ENCODE data around the gene ARHGEF1.

DNA sequence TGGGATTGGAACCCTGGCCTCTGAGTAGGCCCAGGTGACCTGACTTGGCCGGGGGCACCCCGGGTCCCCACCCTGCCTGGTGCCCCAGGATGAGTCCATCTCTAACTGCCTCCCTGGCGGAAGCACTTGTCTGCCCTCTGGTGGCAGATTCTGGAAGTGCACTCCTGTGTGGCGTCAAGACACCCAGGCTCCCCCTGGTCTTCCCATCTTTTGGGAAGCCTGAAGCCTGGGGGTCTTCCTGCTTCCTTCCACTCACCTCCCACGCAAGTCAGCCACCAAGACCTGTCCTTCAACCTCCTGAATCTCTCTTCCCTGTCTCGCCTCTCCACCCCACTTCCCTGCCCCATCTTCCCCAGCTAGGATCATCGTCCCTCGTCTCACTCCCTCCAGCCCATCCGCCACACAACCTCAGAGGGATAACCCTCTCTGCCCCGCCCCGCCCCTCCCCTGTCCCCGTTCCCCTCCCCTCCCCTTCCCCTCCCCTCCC, 68.7 kb downstream of the ARHGEF1 start:
- TF ChIP-seq, protein P1, sequence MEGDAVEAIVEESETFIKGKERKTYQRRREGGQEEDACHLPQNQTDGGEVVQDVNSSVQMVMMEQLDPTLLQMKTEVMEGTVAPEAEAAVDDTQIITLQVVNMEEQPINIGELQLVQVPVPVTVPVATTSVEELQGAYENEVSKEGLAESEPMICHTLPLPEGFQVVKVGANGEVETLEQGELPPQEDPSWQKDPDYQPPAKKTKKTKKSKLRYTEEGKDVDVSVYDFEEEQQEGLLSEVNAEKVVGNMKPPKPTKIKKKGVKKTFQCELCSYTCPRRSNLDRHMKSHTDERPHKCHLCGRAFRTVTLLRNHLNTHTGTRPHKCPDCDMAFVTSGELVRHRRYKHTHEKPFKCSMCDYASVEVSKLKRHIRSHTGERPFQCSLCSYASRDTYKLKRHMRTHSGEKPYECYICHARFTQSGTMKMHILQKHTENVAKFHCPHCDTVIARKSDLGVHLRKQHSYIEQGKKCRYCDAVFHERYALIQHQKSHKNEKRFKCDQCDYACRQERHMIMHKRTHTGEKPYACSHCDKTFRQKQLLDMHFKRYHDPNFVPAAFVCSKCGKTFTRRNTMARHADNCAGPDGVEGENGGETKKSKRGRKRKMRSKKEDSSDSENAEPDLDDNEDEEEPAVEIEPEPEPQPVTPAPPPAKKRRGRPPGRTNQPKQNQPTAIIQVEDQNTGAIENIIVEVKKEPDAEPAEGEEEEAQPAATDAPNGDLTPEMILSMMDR (IDR thresholded peaks at IDR 0.05; ENCODE audit: borderline replicate concordance, extremely low read depth, low read length, poor library complexity, severe bottlenecking), result peak; percentile 98
- TF ChIP-seq EZH2 (IDR thresholded peaks at IDR 0.05; ENCODE audit: borderline replicate concordance, low read depth, low read length, severe bottlenecking), result no peak
